Neural cell (in vitro differentiated cells): Measurements from ENCODE around the gene SMARCA1. TPM values are rescaled to one million over a fixed set of nuclear protein-coding genes. Genes with fewer than 3 reads are reported as not detected.

Source experiments
- H2AFZ ChIP-seq: fragments of 200-600, 300-800 bp; sonication (generic), shearing (Covaris generic); 2 replicates; pipeline ENCODE4 v1.6.0; 2014; ENCODE audit warnings: low read depth, mild to moderate bottlenecking, antibody characterized with exemption, low read length, moderate library complexity
- H3F3A ChIP-seq: fragments of 200-600 bp; shearing (Covaris generic); 2 replicates; pipeline ENCODE4 v1.6.1; 2016; ENCODE audit warnings: mild to moderate bottlenecking, moderate library complexity, mixed read lengths, antibody characterized with exemption, low read length; ENCODE audit not compliant: insufficient read depth, poor library complexity, severe bottlenecking
- H3K27ac ChIP-seq: fragments of 200-600, 300-800 bp; sonication (generic), shearing (Covaris generic); 2 replicates; pipeline ENCODE4 v1.5.1; 2014; ENCODE audit warnings: mild to moderate bottlenecking, low read length, moderate library complexity
- H3K27me3 ChIP-seq: fragments of 300-800, 200-600 bp; sonication (generic), shearing (Covaris generic); 2 replicates; pipeline ENCODE4 v1.6.0; 2014; ENCODE audit warnings: mild to moderate bottlenecking, low read depth, low read length, moderate library complexity; ENCODE audit not compliant: insufficient read depth
- H3K36me3 ChIP-seq: fragments of 300-800, 200-600 bp; sonication (generic), shearing (Covaris generic); 2 replicates; pipeline ENCODE4 v1.5.1; 2014; ENCODE audit warnings: mild to moderate bottlenecking, antibody characterized with exemption, low read length, moderate library complexity; ENCODE audit not compliant: insufficient read depth
- H3K4me2 ChIP-seq: fragments of 300-800, 200-600 bp; sonication (generic), shearing (Covaris generic); 2 replicates; pipeline ENCODE4 v1.6.0; 2014; ENCODE audit warnings: mild to moderate bottlenecking, low read length
- H3K4me3 ChIP-seq: fragments of 300-800, 200-600 bp; sonication (generic), shearing (Covaris generic); 2 replicates; pipeline ENCODE4 v1.5.1; 2014; ENCODE audit warnings: mild to moderate bottlenecking, low read length, moderate library complexity
- H3K79me2 ChIP-seq: fragments of 200-600 bp; shearing (Covaris generic); replicated peaks from 2 replicates; pipeline ENCODE4 v1.6.0; 2014; ENCODE audit warnings: mild to moderate bottlenecking, low read length, moderate library complexity; ENCODE audit not compliant: insufficient read depth
- H3K9ac ChIP-seq: fragments of 300-800, 200-600 bp; sonication (generic), shearing (Covaris generic); 2 replicates; pipeline ENCODE4 v1.6.1; 2016; ENCODE audit warnings: mild to moderate bottlenecking, low read length, mixed read lengths
- H3K9me2 ChIP-seq: fragments of 200-600 bp; shearing (Covaris generic); 2 replicates; pipeline ENCODE4 v1.6.1; 2016; ENCODE audit warnings: mild to moderate bottlenecking, low read length, mixed read lengths; ENCODE audit not compliant: insufficient read depth
- H3K9me3 ChIP-seq: fragments of 200-600, 300-800 bp; sonication (generic), shearing (Covaris generic); 2 replicates; pipeline ENCODE4 v1.6.1; 2016; ENCODE audit warnings: mild to moderate bottlenecking, mixed run types, low read length, moderate library complexity, mixed read lengths
- H4K20me1 ChIP-seq: fragments of 200-600 bp; shearing (Covaris generic); 2 replicates; pipeline ENCODE4 v1.6.1; 2016; ENCODE audit warnings: mild to moderate bottlenecking, mixed run types; ENCODE audit not compliant: insufficient read depth
- EZH2 ChIP-seq: fragments of 200-600, 300-800 bp; shearing (Covaris generic), sonication (generic); IDR thresholded peaks from 2 replicates; pipeline ENCODE4 v1.6.1; 2014; ENCODE audit warnings: antibody characterized with exemption, low read length, borderline replicate concordance, mild to moderate bottlenecking; ENCODE audit not compliant: insufficient read depth, poor library complexity, severe bottlenecking
- MXI1 ChIP-seq: fragments of 450-650 bp; conservative IDR thresholded peaks from 2 replicates; pipeline ENCODE4 v1.6.1; 2014; ENCODE audit warnings: antibody characterized with exemption, mild to moderate bottlenecking; ENCODE audit not compliant: poor library complexity, severe bottlenecking
- RAD21 ChIP-seq: fragments of 450-650 bp; conservative IDR thresholded peaks from 2 replicates; pipeline ENCODE4 v1.6.1; 2014; ENCODE audit warnings: antibody characterized with exemption, mild to moderate bottlenecking, moderate library complexity
- SMC3 ChIP-seq: fragments of 450-650 bp; conservative IDR thresholded peaks from 2 replicates; pipeline ENCODE4 v1.6.1; 2014; ENCODE audit warnings: antibody characterized with exemption, mild to moderate bottlenecking, moderate library complexity; ENCODE audit not compliant: poor library complexity
- TAF1 ChIP-seq: IDR thresholded peaks from 2 replicates; pipeline ENCODE4 v1.6.1; 2012; ENCODE audit warnings: low read depth
- polyA plus RNA-seq: library from polyadenylated mRNA; depleted of rRNA; stranded (reverse); fragments of >200 nt; gene quantifications from 2 replicates; pipeline ENCODE4 v1.2.3, GENCODE V29; 2014
- TF ChIP-seq, protein P1 (sequence below): fragments of 450-650 bp; IDR thresholded peaks from 2 replicates; pipeline ENCODE4 v1.5.1; 2014; ENCODE audit warnings: antibody characterized with exemption, mild to moderate bottlenecking, moderate library complexity; ENCODE audit not compliant: poor library complexity, severe bottlenecking
- TF ChIP-seq, protein P2 (sequence below): IDR thresholded peaks from 2 replicates; pipeline ENCODE4 v1.6.1; 2012; ENCODE audit warnings: borderline replicate concordance

The SMARCA1 gene
- polyA plus RNA-seq, 1 donor from 2014 or later: 66.9 TPM

DNA sequence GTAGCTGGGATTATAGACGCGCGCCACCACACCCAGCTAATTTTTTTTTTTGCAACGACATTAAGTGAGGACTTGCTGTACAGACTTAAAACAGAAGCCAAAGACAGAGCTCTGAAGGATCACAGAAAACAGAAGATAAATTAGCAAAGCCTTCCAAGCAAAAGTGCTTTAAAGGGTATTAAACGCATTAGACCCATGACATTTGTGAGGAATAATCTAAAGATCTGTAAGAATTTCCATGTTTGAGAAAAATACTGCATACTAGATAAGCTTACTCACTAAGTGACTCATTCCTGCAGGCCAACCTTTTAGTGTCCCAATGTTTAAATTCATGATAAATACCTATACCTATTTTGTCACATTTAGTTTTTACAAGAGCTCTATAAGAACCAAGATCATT lies 27.4 kb downstream of the SMARCA1 start:
- no peak for TF ChIP-seq SMC3
- TF ChIP-seq, protein P1, sequence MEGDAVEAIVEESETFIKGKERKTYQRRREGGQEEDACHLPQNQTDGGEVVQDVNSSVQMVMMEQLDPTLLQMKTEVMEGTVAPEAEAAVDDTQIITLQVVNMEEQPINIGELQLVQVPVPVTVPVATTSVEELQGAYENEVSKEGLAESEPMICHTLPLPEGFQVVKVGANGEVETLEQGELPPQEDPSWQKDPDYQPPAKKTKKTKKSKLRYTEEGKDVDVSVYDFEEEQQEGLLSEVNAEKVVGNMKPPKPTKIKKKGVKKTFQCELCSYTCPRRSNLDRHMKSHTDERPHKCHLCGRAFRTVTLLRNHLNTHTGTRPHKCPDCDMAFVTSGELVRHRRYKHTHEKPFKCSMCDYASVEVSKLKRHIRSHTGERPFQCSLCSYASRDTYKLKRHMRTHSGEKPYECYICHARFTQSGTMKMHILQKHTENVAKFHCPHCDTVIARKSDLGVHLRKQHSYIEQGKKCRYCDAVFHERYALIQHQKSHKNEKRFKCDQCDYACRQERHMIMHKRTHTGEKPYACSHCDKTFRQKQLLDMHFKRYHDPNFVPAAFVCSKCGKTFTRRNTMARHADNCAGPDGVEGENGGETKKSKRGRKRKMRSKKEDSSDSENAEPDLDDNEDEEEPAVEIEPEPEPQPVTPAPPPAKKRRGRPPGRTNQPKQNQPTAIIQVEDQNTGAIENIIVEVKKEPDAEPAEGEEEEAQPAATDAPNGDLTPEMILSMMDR: no peak
- Histone ChIP-seq H3K4me2 (no peak overlapping the region), H3K27me3 (no peaks in the 10 kb centered on the region), H3F3A (no peaks in the 10 kb centered on the region), H3K9me3 (no peaks in the 10 kb centered on the region), H3K9ac (no peak overlapping the region), H2AFZ (no peak overlapping the region), H3K9me2 (no peaks in the 10 kb centered on the region), H3K4me3 (no peak overlapping the region), H4K20me1 (no peaks in the 10 kb centered on the region), H3K79me2 (no peaks in the 10 kb centered on the region), H3K27ac (no peak overlapping the region), H3K36me3 (no peaks in the 10 kb centered on the region)

DNA sequence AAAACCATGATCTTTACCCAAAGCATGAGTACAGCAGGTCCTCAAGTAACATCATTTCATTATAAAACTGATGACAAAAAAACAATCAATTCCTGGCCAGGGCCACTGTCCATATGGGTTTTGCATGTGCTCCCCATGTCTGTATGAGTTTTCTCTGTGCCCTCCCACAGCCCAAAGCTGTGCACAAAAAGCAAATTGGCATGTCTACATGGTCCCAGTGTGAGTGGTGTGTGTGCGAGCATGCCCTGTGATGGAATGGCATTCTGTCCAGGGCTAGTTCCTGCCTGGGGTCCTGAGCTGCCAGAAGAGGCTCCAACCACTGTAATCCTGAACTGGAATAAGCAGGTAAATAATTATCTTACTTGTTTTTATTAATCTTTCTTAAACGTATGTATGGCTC lies 28.4 kb downstream of the SMARCA1 start:
- no peaks in the 10 kb centered on the region for H3K36me3 ChIP-seq

DNA sequence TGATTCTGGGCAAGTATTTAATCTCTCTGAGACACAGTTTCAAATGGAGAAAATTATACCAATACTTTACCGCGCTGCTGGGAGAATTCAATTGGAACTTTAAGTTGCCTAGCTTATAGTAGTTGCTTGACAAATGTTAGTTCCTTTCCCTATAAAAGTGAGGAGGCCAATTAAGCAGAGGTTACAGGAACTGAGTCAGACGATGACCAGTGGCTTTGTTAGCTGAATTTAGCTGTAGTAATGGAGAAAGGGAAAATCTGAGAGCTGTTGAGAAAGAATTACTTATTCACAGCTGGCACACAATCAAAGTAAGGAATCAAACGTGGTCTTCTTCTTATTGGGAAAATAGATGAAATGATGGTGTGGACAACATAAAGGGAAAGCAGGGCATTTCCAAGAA lies 29.6 kb downstream of the SMARCA1 start:
- Histone ChIP-seq H3K9ac (no peak overlapping the region), H3K4me2 (no peak overlapping the region), H4K20me1 (no peaks in the 10 kb centered on the region), H3K4me3 (no peak overlapping the region), H3K79me2 (no peaks in the 10 kb centered on the region), H3K9me2 (no peaks in the 10 kb centered on the region), H3K9me3 (no peaks in the 10 kb centered on the region), H3K36me3 (no peaks in the 10 kb centered on the region), H3K27me3 (no peaks in the 10 kb centered on the region), H3F3A (no peaks in the 10 kb centered on the region), H3K27ac (no peak overlapping the region), H2AFZ (no peak overlapping the region)
- TF ChIP-seq MXI1 (no peak), EZH2 (no peak), TAF1 (no peak), RAD21 (no peak)
- TF ChIP-seq, protein P2, sequence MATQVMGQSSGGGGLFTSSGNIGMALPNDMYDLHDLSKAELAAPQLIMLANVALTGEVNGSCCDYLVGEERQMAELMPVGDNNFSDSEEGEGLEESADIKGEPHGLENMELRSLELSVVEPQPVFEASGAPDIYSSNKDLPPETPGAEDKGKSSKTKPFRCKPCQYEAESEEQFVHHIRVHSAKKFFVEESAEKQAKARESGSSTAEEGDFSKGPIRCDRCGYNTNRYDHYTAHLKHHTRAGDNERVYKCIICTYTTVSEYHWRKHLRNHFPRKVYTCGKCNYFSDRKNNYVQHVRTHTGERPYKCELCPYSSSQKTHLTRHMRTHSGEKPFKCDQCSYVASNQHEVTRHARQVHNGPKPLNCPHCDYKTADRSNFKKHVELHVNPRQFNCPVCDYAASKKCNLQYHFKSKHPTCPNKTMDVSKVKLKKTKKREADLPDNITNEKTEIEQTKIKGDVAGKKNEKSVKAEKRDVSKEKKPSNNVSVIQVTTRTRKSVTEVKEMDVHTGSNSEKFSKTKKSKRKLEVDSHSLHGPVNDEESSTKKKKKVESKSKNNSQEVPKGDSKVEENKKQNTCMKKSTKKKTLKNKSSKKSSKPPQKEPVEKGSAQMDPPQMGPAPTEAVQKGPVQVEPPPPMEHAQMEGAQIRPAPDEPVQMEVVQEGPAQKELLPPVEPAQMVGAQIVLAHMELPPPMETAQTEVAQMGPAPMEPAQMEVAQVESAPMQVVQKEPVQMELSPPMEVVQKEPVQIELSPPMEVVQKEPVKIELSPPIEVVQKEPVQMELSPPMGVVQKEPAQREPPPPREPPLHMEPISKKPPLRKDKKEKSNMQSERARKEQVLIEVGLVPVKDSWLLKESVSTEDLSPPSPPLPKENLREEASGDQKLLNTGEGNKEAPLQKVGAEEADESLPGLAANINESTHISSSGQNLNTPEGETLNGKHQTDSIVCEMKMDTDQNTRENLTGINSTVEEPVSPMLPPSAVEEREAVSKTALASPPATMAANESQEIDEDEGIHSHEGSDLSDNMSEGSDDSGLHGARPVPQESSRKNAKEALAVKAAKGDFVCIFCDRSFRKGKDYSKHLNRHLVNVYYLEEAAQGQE: no peak

More for the DNA sequence above, 28.4 kb downstream of the SMARCA1 start:
- Histone ChIP-seq H3K4me2 (no peak overlapping the region), H3K27ac (no peak overlapping the region), H2AFZ (no peak overlapping the region), H3K9me2 (no peaks in the 10 kb centered on the region), H3K27me3 (no peaks in the 10 kb centered on the region), H3K9ac (no peak overlapping the region), H3K4me3 (no peak overlapping the region), H4K20me1 (no peaks in the 10 kb centered on the region), H3F3A (no peaks in the 10 kb centered on the region), H3K79me2 (no peaks in the 10 kb centered on the region), H3K9me3 (no peaks in the 10 kb centered on the region)
- no peak for TF ChIP-seq EZH2
